ENCODE measurements around the gene WASF2.

GRCh38 chr1:27454610-27455009 lies 35.4 kb downstream of the WASF2 start:
- TF ChIP-seq CTCF (IDR thresholded peaks at IDR 0.05) (no peak), POLR2A (IDR thresholded peaks at IDR 0.05) (no peak)

Data from vagina (tissue), 2 donors.